Measurements from ENCODE around the gene KRTAP5-3. TPM values are rescaled to one million over a fixed set of nuclear protein-coding genes. Genes with fewer than 3 reads are reported as not detected.
"Not testable (repeated sequence)": the region's sequence is repeated elsewhere in the genome, so short reads cannot be mapped to it uniquely, and the experiment has no call there.

Gene KRTAP5-3
- total RNA-seq, 1 donor from 2014 or later = not detected

GRCh38 chr11:1647901-1648652, 39.8 kb upstream of the KRTAP5-3 start:
- no peaks in the 10 kb centered on the region for H3K36me3 Mint-ChIP-seq (ENCODE audit: unreplicated experiment)
- peaks cover 33% of the 10 kb centered on the region for H3K27me3 Mint-ChIP-seq (ENCODE audit: unreplicated experiment)
- no peak overlapping the region for H3K4me3 Mint-ChIP-seq (ENCODE audit: unreplicated experiment)
- no peak overlapping the region for H3K27ac Mint-ChIP-seq (ENCODE audit: unreplicated experiment)
- H3K9me3 Mint-ChIP-seq (ENCODE audit: unreplicated experiment) = no peaks in the 10 kb centered on the region
- TF ChIP-seq CTCF (IDR thresholded peaks at IDR 0.05) = no peak
- DNase-seq (ENCODE audit: extremely low spot score, unreplicated experiment) = no peak
- no peaks in the 10 kb centered on the region for H3K4me1 Mint-ChIP-seq (ENCODE audit: unreplicated experiment)

- DNase-seq (ENCODE audit: extremely low spot score, unreplicated experiment) = not testable (repeated sequence)
- peaks cover 30% of the 10 kb centered on the region for H3K27me3 Mint-ChIP-seq (ENCODE audit: unreplicated experiment)
These were observed 38.3 kb upstream of the KRTAP5-3 start for GRCh38 chr11:1646540-1646939.

GRCh38 chr11:1645357-1645821, 37.1 kb upstream of the KRTAP5-3 start:
- no peak for DNase-seq (ENCODE audit: extremely low spot score, unreplicated experiment)
- no peak for TF ChIP-seq CTCF (IDR thresholded peaks at IDR 0.05)
- Mint-ChIP-seq H3K27me3 (ENCODE audit: unreplicated experiment) (peaks cover 23% of the 10 kb centered on the region), H3K27ac (ENCODE audit: unreplicated experiment) (no peak overlapping the region), H3K9me3 (ENCODE audit: unreplicated experiment) (no peaks in the 10 kb centered on the region), H3K36me3 (ENCODE audit: unreplicated experiment) (no peaks in the 10 kb centered on the region), H3K4me3 (ENCODE audit: unreplicated experiment) (no peak overlapping the region), H3K4me1 (ENCODE audit: unreplicated experiment) (no peaks in the 10 kb centered on the region)

More at GRCh38 chr11:1646540-1646939, 38.3 kb upstream of the KRTAP5-3 start:
- H3K27ac Mint-ChIP-seq (ENCODE audit: unreplicated experiment); H3K4me3 Mint-ChIP-seq (ENCODE audit: unreplicated experiment); H3K36me3 Mint-ChIP-seq (ENCODE audit: unreplicated experiment); H3K4me1 Mint-ChIP-seq (ENCODE audit: unreplicated experiment); H3K9me3 Mint-ChIP-seq (ENCODE audit: unreplicated experiment): not testable (repeated sequence)

- Mint-ChIP-seq H3K9me3 (ENCODE audit: unreplicated experiment) (no peaks in the 10 kb centered on the region), H3K27me3 (ENCODE audit: unreplicated experiment) (peaks cover 30% of the 10 kb centered on the region), H3K4me1 (ENCODE audit: unreplicated experiment) (no peaks in the 10 kb centered on the region), H3K27ac (ENCODE audit: unreplicated experiment) (no peak overlapping the region), H3K4me3 (ENCODE audit: unreplicated experiment) (no peak overlapping the region), H3K36me3 (ENCODE audit: unreplicated experiment) (no peaks in the 10 kb centered on the region)
- no peak for TF ChIP-seq CTCF (IDR thresholded peaks at IDR 0.05)
- no peak for DNase-seq (ENCODE audit: extremely low spot score, unreplicated experiment)
These were observed 36.5 kb upstream of the KRTAP5-3 start for GRCh38 chr11:1644601-1645356.

GRCh38 chr11:1643146-1643690, 35.0 kb upstream of the KRTAP5-3 start:
- TF ChIP-seq CTCF (IDR thresholded peaks at IDR 0.05) = no peak

More at GRCh38 chr11:1643146-1643690, 35.0 kb upstream of the KRTAP5-3 start:
- H3K27ac Mint-ChIP-seq (ENCODE audit: unreplicated experiment) = no peak overlapping the region
- H3K9me3 Mint-ChIP-seq (ENCODE audit: unreplicated experiment) = no peaks in the 10 kb centered on the region
- H3K4me3 Mint-ChIP-seq (ENCODE audit: unreplicated experiment) = no peak overlapping the region
- no peaks in the 10 kb centered on the region for H3K4me1 Mint-ChIP-seq (ENCODE audit: unreplicated experiment)
- no peak for DNase-seq (ENCODE audit: extremely low spot score, unreplicated experiment)
- no peaks in the 10 kb centered on the region for H3K36me3 Mint-ChIP-seq (ENCODE audit: unreplicated experiment)
- H3K27me3 Mint-ChIP-seq (ENCODE audit: unreplicated experiment) = peaks cover 43% of the 10 kb centered on the region

All from osteocyte (in vitro differentiated cells).